Karpas-422 (cell line): ENCODE data around the gene FOXD3. TPM values are rescaled to one million over a fixed set of nuclear protein-coding genes. Genes with fewer than 3 reads are reported as not detected.

ENCODE experiments used
- small RNA-seq: library from RNA; depleted of rRNA; stranded (forward); fragments of <200 nt; gene quantifications from one replicate; pipeline ENCODE3, GENCODE V24; 2014
- total RNA-seq: library from RNA; depleted of rRNA; stranded (reverse); fragments of >200 nt; shearing (Covaris generic); gene quantifications from 2 replicates; pipeline ENCODE4 v1.2.3, GENCODE V29; 2014; ENCODE audit warnings: low replicate concordance; rRNA removed

FOXD3 gene
- total RNA-seq, 1 experiment from 2014 or later = not detected

Small RNA genes lying within 50 kb of the gene (small RNA-seq; reads per million reads assigned to genes)
- gene MIR6068 (not detected), gene RF00019 (not detected)

Other genes starting within 250 kb of the FOXD3 start
- gene ALG6, start 45.1 kb downstream of the FOXD3 start, total RNA-seq = 37.7 and 101 TPM in 2 replicates
- gene ITGB3BP, start 200.7 kb downstream of the FOXD3 start, total RNA-seq = 30.7 and 104 TPM in 2 replicates
- gene EFCAB7, start 201.0 kb downstream of the FOXD3 start, total RNA-seq = 10.9 and 20.0 TPM in 2 replicates